GM18907 (cell line): ENCODE data around the gene EFNB2.

ENCODE experiments used
- ATAC-seq: cut with Tn5 transposase; IDR thresholded peaks from one replicate; pipeline ENCODE4 v1.9.1; 2021; ENCODE audit warnings: mild to moderate bottlenecking, moderate library complexity; ENCODE audit not compliant: unreplicated experiment

The EFNB2 gene, protein sequence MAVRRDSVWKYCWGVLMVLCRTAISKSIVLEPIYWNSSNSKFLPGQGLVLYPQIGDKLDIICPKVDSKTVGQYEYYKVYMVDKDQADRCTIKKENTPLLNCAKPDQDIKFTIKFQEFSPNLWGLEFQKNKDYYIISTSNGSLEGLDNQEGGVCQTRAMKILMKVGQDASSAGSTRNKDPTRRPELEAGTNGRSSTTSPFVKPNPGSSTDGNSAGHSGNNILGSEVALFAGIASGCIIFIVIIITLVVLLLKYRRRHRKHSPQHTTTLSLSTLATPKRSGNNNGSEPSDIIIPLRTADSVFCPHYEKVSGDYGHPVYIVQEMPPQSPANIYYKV

GRCh38 chr13:106535552-106536243 is at the start of gene EFNB2:
Gene EFNB2, minus strand, starts transcription at chr13:106535662. Its CDS starts 698 bp downstream, at chr13:106534964.
- peak; percentile 96 for ATAC-seq

- ATAC-seq = no peak
Measured at GRCh38 chr13:106581225-106581624, 45.8 kb upstream of the EFNB2 start.

DNA sequence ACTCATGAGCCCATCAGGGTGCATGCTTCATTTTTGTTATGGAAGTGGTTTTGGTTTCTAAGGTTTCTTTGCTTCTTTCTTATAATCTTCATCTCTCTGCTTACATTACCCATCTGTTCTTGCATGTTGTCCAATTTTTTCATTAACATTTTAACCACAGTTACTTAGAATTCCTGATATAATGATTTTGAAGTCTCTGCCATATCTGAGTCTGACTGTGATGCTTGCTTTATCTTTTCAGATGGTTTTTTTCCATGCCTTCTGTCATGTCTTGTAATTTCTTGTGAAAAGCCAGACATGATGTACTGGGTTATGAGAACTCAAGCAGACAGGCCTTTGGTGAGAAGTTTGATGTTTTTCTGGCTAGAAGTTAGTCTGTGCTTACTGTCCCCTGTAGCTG is 40.4 kb upstream of the EFNB2 start:
- no peak for ATAC-seq

DNA sequence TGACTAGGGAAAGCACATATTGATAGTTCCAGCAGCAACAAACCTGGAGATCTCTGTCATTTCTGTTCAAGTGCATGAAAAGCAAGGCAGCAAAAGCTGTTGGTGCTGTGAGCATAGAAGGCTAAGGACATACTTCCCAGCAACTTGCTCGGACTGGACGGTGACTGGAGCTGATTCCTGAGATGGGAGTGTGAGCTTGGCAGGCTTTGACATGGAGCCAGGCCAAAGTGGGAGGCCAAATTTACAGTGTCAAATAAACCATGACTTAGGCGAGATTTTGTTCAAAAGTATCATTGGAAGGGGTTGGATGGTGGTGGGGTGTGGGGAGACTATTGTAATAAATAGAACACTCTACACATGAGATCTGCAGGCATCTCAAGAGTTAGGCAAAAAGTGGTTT is 38.4 kb upstream of the EFNB2 start:
- ATAC-seq = no peak

DNA sequence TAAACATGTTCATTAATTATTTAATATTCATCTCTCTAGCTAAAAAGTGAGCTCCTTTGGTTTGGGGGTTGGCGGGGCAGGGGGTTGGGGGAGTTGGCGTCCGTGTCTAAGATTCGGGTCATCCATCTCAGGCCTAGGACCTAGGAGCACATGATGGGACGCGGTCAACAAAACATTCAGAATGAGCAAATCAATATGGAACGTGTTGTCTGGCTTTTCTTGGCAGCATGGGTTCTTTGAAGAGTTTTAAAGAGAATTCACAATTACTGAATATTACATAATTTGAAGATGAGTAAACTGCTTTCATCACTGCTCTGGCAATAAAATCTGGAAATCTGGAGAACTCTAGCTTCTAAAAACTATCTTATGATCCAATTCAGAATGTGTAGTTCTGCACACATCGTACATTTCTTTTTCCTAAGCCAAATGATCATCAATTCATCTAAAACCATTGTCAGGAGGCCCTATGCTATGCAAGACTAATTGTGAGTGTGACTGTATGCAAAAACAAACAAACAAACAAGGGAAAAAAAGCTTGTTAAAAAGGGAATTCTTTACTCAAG is 37.9 kb upstream of the EFNB2 start:
- ATAC-seq = no peak

GRCh38 chr13:106570299-106570852 is 34.9 kb upstream of the EFNB2 start:
- peak; percentile 42 for ATAC-seq

GRCh38 chr13:106569233-106570095 is 34.0 kb upstream of the EFNB2 start:
- ATAC-seq = no peak

DNA sequence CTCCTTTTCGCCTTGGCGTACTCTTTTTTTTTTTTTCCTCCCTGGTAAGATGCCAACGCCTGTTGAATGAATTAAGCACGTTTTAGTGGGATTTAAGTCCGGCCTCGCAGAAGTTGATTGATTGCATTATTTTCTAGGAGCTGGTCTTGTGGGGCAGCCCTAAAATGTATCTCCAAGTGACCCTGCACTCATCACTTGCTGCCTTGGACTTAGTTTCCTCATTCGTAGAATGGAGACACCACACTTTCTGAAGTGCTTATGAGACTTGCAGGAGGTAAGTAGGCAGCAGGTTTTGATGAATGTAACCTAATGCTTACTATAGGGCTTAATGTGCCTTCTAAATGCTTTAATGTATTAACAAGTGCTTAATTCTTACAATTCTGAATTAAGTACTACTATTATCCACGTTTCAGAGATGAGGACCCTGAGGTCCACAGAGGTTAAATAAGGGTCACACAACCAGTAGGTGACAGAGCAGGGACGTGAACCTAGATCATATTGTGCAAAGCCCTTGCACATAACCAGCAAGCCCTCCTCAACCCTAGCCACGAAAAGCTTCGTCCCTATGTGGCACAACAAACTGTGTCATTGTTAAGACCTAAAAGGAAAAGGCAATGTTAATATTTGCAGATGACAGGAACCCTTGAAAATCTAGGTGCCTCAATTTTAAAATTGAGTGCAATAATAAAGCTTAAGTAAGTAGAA is 33.0 kb upstream of the EFNB2 start:
- peak; percentile 41 for ATAC-seq

GRCh38 chr13:106567474-106568298 is 32.2 kb upstream of the EFNB2 start, which contains the start of gene ARGLU1:
Gene ARGLU1, minus strand, starts transcription at chr13:106568137. Its CDS starts 218 bp downstream, at chr13:106567919.
- peak; percentile 76 for ATAC-seq

- ATAC-seq = peak; percentile 45
Measured at GRCh38 chr13:106566641-106567473, 31.4 kb upstream of the EFNB2 start.

GRCh38 chr13:106565127-106565775 is 29.8 kb upstream of the EFNB2 start:
- no peak for ATAC-seq

GRCh38 chr13:106562301-106562700 is 26.8 kb upstream of the EFNB2 start:
- no peak for ATAC-seq

GRCh38 chr13:106561551-106562170 is 26.2 kb upstream of the EFNB2 start:
- ATAC-seq = peak; percentile 89

DNA sequence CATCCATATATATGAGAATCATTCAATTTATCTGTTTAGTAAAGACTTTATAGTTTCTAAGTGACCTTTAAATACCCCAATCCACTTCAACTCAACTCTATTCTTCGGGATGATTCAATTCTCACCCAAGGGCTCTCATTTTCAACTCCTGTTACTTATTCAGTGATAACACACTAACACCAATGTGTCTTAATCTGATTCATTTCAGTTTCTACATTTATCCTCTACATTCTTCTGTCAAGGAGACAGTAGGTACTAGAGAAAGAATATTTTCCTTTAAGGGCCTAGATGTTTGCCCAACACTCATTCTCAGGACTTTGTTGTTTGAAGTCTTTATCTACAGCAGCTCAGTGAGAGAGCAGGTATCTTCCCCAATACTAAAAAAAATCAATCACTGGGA is 25.4 kb upstream of the EFNB2 start:
- peak; percentile 43 for ATAC-seq

- no peak for ATAC-seq
Measured at GRCh38 chr13:106558527-106558926, 23.1 kb upstream of the EFNB2 start.

- no peak for ATAC-seq
Measured at GRCh38 chr13:106555631-106556328, 20.3 kb upstream of the EFNB2 start.

GRCh38 chr13:106551751-106552150 is 16.3 kb upstream of the EFNB2 start:
- ATAC-seq = no peak
